Stimulated activated CD4-positive, alpha-beta T cell treated with anti-CD3 and anti-CD28 coated beads, TNF-alpha, amount 100 ng/mL, for 4 hours (primary cell): ENCODE results near the gene CPZ.
"Not testable (repeated sequence)": the region's sequence is repeated elsewhere in the genome, so short reads cannot be mapped to it uniquely, and the experiment has no call there.

Source experiments
- DNase-seq, 3 experiments: peaks; one replicate each; pipeline ENCODE4 v3.0.0-alpha.2; 2020; ENCODE audit warnings: low read depth in 3 of 3

The CPZ gene

GRCh38 chr4:8652181-8653078 lies 59.9 kb downstream of the CPZ start:
- DNase-seq: no peak

GRCh38 chr4:8653326-8654000 lies 60.9 kb downstream of the CPZ start:
- DNase-seq: no peak

GRCh38 chr4:8654139-8654538 lies 61.6 kb downstream of the CPZ start:
- not testable (repeated sequence) for DNase-seq

DNA sequence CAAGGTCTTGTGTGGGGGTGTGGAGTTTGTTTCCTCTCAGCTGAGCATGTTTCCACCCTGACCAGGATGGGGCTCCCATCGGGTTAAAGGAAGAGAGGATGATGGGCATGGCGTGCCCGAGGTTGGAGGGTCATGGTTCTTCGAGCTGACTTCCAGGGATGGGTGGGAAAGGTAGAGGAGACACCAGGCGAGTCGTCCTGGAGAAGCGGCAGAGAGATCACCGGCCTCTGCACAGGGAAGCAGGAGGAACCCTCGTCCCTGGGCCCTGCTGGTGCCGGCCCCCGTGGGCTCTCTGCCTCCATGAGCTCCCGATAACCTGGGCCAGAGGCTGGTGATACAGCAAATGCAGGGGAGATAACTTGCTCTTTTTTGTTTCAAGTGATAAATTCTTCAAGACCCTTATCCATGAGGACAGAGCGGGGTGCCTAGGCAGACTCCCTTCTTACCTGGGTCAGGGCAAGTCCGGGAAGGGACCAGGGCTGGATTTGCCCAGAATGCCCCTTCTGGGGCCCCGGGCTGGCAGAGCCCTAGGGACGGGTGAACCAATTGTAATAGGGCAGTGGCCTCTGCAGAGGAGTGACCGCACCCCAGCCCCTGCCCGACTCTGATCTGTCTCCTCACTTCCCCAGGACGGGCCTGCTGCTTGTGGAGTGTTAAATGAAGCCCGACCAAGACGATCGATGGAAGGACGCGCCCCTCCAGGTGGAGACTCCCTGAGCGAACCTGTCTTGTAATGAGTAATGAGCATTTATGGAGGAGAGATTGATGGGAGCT lies 63.0 kb downstream of the CPZ start:
- no peak for DNase-seq

DNA sequence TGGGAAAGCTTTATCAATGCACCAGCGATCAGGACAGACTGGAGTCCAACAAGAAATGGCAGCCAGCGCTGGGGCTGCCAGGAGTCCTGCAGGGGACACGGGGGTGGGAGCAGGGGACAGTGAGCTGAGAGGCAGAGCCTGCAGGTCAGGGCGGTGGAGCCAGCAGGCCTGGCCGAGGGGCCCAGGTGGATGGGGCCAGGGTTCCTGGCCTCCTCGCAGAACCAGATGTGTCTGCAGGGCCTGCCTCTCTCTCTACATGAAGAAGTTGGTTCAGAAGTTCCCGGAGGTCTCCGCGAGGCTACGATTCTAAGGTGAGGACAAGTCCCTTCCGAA lies 63.6 kb downstream of the CPZ start:
- no peak for DNase-seq

- no peak for DNase-seq
Measured at GRCh38 chr4:8656711-8657380, 64.3 kb downstream of the CPZ start.

GRCh38 chr4:8657381-8658088 lies 65.0 kb downstream of the CPZ start:
- DNase-seq: no peak

DNA sequence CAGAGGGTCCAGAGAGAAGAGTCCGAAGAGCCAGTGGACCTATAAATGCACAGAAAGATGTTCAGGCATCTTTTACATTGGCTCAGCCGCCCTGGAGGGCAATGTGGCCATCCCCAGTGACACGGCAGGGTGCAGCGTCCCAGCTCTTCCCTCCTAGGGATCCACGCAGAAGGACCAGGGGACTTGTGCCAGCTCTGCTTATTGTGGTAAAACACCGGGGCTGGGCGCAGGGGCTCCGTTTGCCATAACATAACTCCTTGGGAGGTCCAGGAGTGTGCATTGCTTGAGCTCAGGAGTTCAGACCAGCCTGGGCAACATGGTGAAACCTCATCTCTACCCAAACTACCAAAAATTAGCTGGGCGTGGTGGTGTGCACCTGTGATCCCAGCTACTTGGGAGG lies 70.2 kb downstream of the CPZ start:
- no peak for DNase-seq

GRCh38 chr4:8664031-8664805 lies 71.7 kb downstream of the CPZ start:
- no peak for DNase-seq

- no peak for DNase-seq
Measured at GRCh38 chr4:8664976-8665375, 72.4 kb downstream of the CPZ start.

GRCh38 chr4:8665406-8666360 lies 73.1 kb downstream of the CPZ start:
- no peak for DNase-seq

DNA sequence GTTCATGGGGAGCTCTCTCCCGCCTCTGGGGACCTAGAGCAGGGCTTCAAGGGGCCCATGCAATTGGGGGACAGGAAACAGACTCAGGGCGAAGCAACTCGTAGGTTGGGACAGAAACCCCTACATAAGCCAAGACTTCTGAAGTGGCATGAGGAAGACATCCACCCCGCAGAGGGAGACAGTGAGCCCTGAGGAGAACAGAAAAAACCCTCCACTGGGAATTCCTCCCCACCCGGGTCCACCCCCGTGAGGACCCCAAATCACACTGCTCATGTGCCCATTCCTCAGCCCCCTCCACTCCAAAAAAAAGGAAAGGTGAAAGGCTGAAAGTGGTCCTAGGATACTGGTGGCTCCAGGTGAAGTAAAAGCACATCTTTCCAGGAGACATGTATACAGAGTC lies 74.0 kb downstream of the CPZ start:
- no peak for DNase-seq
